Endometrium (tissue), 2 donors: ENCODE measurements around the gene GDF10.

Source experiments
- FAIRE-seq: peaks from 2 replicates; lab custom pipeline; 2012; peaks lifted over from hg19 to GRCh38; lab: Jason Lieb, UNC
- donor health status: control.
- donor health status: control.

GDF10 gene

GRCh38 chr10:47315421-47315820 lies 15.4 kb downstream of the GDF10 start:
- FAIRE-seq, result no peak

- FAIRE-seq, result no peak
These were observed 16.1 kb downstream of the GDF10 start for GRCh38 chr10:47316131-47316530.

- no peak for FAIRE-seq
These were observed 17.3 kb downstream of the GDF10 start for GRCh38 chr10:47317251-47317650.

- no peak for FAIRE-seq
These were observed 18.7 kb downstream of the GDF10 start for GRCh38 chr10:47318706-47319105.

GRCh38 chr10:47319784-47320183 lies 19.8 kb downstream of the GDF10 start:
- no peak for FAIRE-seq

GRCh38 chr10:47320812-47321211 lies 20.8 kb downstream of the GDF10 start:
- no peak for FAIRE-seq

GRCh38 chr10:47321521-47322195 lies 21.7 kb downstream of the GDF10 start:
- no peak for FAIRE-seq

GRCh38 chr10:47322300-47323061 lies 22.5 kb downstream of the GDF10 start, which contains the start of gene GDF2:
Gene GDF2 (plus strand): TSS chr10:47322454. CDS start chr10:47322669, 215 bp downstream.
- FAIRE-seq, result no peak

- no peak for FAIRE-seq
These were observed 23.1 kb downstream of the GDF10 start for GRCh38 chr10:47323087-47323486.

- FAIRE-seq, result no peak
These were observed 23.8 kb downstream of the GDF10 start for GRCh38 chr10:47323636-47324296.

- no peak for FAIRE-seq
These were observed 25.6 kb downstream of the GDF10 start for GRCh38 chr10:47325303-47326291.

- no peak for FAIRE-seq
These were observed 26.4 kb downstream of the GDF10 start for GRCh38 chr10:47326306-47326926.

- FAIRE-seq, result no peak
These were observed 26.9 kb downstream of the GDF10 start for GRCh38 chr10:47326927-47327330.

- no peak for FAIRE-seq
These were observed 29.9 kb downstream of the GDF10 start for GRCh38 chr10:47329855-47330254.

- FAIRE-seq, result no peak
These were observed 30.4 kb downstream of the GDF10 start for GRCh38 chr10:47330366-47330765.

GRCh38 chr10:47330804-47331203 lies 30.8 kb downstream of the GDF10 start:
- no peak for FAIRE-seq

- FAIRE-seq, result no peak
These were observed 31.5 kb downstream of the GDF10 start for GRCh38 chr10:47331491-47331890.

- FAIRE-seq, result no peak
These were observed 32.0 kb downstream of the GDF10 start for GRCh38 chr10:47331954-47332353.

- no peak for FAIRE-seq
These were observed 32.4 kb downstream of the GDF10 start for GRCh38 chr10:47332371-47332770.

- FAIRE-seq, result no peak
These were observed 32.9 kb downstream of the GDF10 start for GRCh38 chr10:47332946-47333345.

- no peak for FAIRE-seq
These were observed 33.5 kb downstream of the GDF10 start for GRCh38 chr10:47333532-47333931.
